HepG2 (cell line): Measurements from ENCODE around the gene INO80C. TPM values are rescaled to one million over a fixed set of nuclear protein-coding genes. Genes with fewer than 3 reads are reported as not detected.

ENCODE experiments used
- AHR ChIP-seq: IDR thresholded peaks from 2 replicates; pipeline ENCODE4 v1.6.1; 2018; ENCODE audit warnings: missing genetic modification reagents, missing compliant biosample characterization
- ARNTL ChIP-seq: sonication (generic); formaldehyde crosslinking; IDR thresholded peaks from 2 replicates; pipeline ENCODE4 v1.4.0; 2020; ENCODE audit warnings: mild to moderate bottlenecking, missing genetic modification reagents
- ATF1 ChIP-seq: IDR thresholded peaks from 2 replicates; pipeline ENCODE4 v1.6.1; 2016; ENCODE audit warnings: mild to moderate bottlenecking, control low read depth
- EZH2 ChIP-seq: conservative IDR thresholded peaks from 2 replicates; pipeline ENCODE4 v1.6.1; 2012; ENCODE audit warnings: mild to moderate bottlenecking, low read depth, low read length, moderate library complexity
- FIP1L1 ChIP-seq: fragments of 200-400 bp; formaldehyde crosslinking; IDR thresholded peaks from 2 replicates; pipeline ENCODE4 v1.6.1; 2018; ENCODE audit warnings: low read depth, mild to moderate bottlenecking, low read length, moderate library complexity, borderline replicate concordance; ENCODE audit not compliant: insufficient read depth
- GATAD2A ChIP-seq: IDR thresholded peaks from 2 replicates; pipeline ENCODE4 v1.6.1; 2016
- GTF2F1 ChIP-seq: fragments of 150-350 bp; IDR thresholded peaks from 2 replicates; pipeline ENCODE4 v1.6.1; 2014; ENCODE audit warnings: low read length
- GZF1 ChIP-seq: sonication (generic); formaldehyde crosslinking; IDR thresholded peaks from 2 replicates; pipeline ENCODE4 v1.5.1; 2020; ENCODE audit warnings: mild to moderate bottlenecking, missing genetic modification reagents
- IRX3 ChIP-seq: sonication (generic); formaldehyde crosslinking; IDR thresholded peaks from 2 replicates; pipeline ENCODE4 v1.8.1; 2023; ENCODE audit warnings: mild to moderate bottlenecking, low read depth, missing genetic modification reagents, borderline replicate concordance
- MATR3 ChIP-seq: sonication (generic); formaldehyde crosslinking; IDR thresholded peaks from 2 replicates; pipeline ENCODE4 v1.4.0; 2020; ENCODE audit warnings: missing genetic modification reagents
- MEIS2 ChIP-seq: sonication (generic); formaldehyde crosslinking; IDR thresholded peaks from 2 replicates; pipeline ENCODE4 v1.9.0; 2021; ENCODE audit warnings: mild to moderate bottlenecking, missing genetic modification reagents
- NCOA2 ChIP-seq: sonication (generic); formaldehyde crosslinking; IDR thresholded peaks from 2 replicates; pipeline ENCODE4 v1.8.0; 2022; ENCODE audit warnings: inconsistent platforms
- PAXIP1 ChIP-seq: sonication (generic); formaldehyde crosslinking; conservative IDR thresholded peaks from 2 replicates; pipeline ENCODE4 v1.4.0; 2020; ENCODE audit warnings: mild to moderate bottlenecking, missing genetic modification reagents, moderate library complexity
- SKI ChIP-seq: fragments of 450-650 bp; IDR thresholded peaks from one replicate; pipeline ENCODE4 v1.6.1; 2018; ENCODE audit warnings: mild to moderate bottlenecking; ENCODE audit not compliant: partially characterized antibody
- SP4 ChIP-seq: sonication (generic); formaldehyde crosslinking; IDR thresholded peaks from 2 replicates; pipeline ENCODE4 v1.8.1; 2023; ENCODE audit warnings: mild to moderate bottlenecking, missing genetic modification reagents
- ZBTB1 ChIP-seq: sonication (generic); formaldehyde crosslinking; IDR thresholded peaks from 2 replicates; pipeline ENCODE4 v1.4.0; 2020; ENCODE audit warnings: missing genetic modification reagents, borderline replicate concordance
- ZFP91 ChIP-seq: sonication (generic); formaldehyde crosslinking; IDR thresholded peaks from 2 replicates; pipeline ENCODE4 v1.9.0; 2022; ENCODE audit warnings: missing genetic modification reagents, mild to moderate bottlenecking, borderline replicate concordance
- ZNF10 ChIP-seq: sonication (generic); formaldehyde crosslinking; IDR thresholded peaks from 2 replicates; pipeline ENCODE4 v1.4.0; 2020; ENCODE audit warnings: mild to moderate bottlenecking, low read depth, missing genetic modification reagents, borderline replicate concordance
- ZNF24 ChIP-seq: fragments of 450-650 bp; IDR thresholded peaks from 2 replicates; pipeline ENCODE4 v1.6.1; 2017; ENCODE audit warnings: antibody characterized with exemption, mild to moderate bottlenecking
- ZNF335 ChIP-seq: sonication (generic); formaldehyde crosslinking; IDR thresholded peaks from 2 replicates; pipeline ENCODE4 v1.4.0; 2020; ENCODE audit warnings: missing genetic modification reagents
- ZNF639 ChIP-seq: conservative IDR thresholded peaks from 2 replicates; pipeline ENCODE4 v1.6.1; 2018; ENCODE audit warnings: missing genetic modification reagents
- ZNF772 ChIP-seq: sonication (generic); formaldehyde crosslinking; IDR thresholded peaks from 2 replicates; pipeline ENCODE4 v1.5.0; 2020; ENCODE audit warnings: mild to moderate bottlenecking, missing genetic modification reagents
- ZSCAN12 ChIP-seq: sonication (generic); formaldehyde crosslinking; IDR thresholded peaks from 2 replicates; pipeline ENCODE4 v1.9.0; 2021; ENCODE audit warnings: mild to moderate bottlenecking, missing genetic modification reagents
- polyA plus RNA-seq, 8 experiments: library from polyadenylated mRNA; depleted of rRNA in 3 of 8; stranded (reverse) in 7 of 8; unstranded in 1 of 8; fragments of >200 nt; fragmentation: Illumina TruSeq in 4 of 8; extraction: Trizol in 4 of 8; gene quantifications; 2 replicates each; pipeline versions ENCODE4 v1.2.1 to v1.2.3, GENCODE V29; 2011 to 2016; ENCODE audit warnings: low read depth in 4 of 8, missing spikeins in 1 of 8, mixed read lengths in 1 of 8; ENCODE audit not compliant: insufficient read depth in 1 of 8
- total RNA-seq, 5 experiments: library from RNA; depleted of rRNA; stranded (reverse); fragments of >200 nt; fragmentation: Illumina TruSeq; extraction: Trizol; gene quantifications; 2 replicates each; pipeline ENCODE4 v1.2.3, GENCODE V29; 2016; ENCODE audit warnings: low read depth in 1 of 5

Gene INO80C
- total and polyA plus RNA-seq, 2 of the 13 experiments (the other 11 are each of a cell fraction or from before 2014, with no cell fraction given) = 8.2 to 15.4 TPM

- no peak for TF ChIP-seq MATR3
- TF ChIP-seq ZNF772 (CRISPR knock-in tag) = peak; percentile 82; the same call in 1 of the 2 replicates
- TF ChIP-seq IRX3 (CRISPR knock-in tag) = peak; percentile 58; the same call in 1 of the 2 replicates
- TF ChIP-seq ZSCAN12 (CRISPR knock-in tag) = no peak
- peak; percentile 52; the same call in 1 of the 2 replicates for TF ChIP-seq ATF1 (CRISPR knock-in tag)
- peak; percentile 75; the same call in 1 of the 2 replicates for TF ChIP-seq ZNF639 (CRISPR knock-in tag)
- peak; percentile 65; the same call in 1 of the 2 replicates for TF ChIP-seq SP4 (CRISPR knock-in tag)
- TF ChIP-seq ZFP91 = peak; percentile 93; the same call in 1 of the 2 replicates
- peak; percentile 74 for TF ChIP-seq GATAD2A (CRISPR knock-in tag)
- no peak for TF ChIP-seq FIP1L1
- 0 out of 2 replicates have a peak, but pooled peaks have one; percentile 55 for TF ChIP-seq GTF2F1
- TF ChIP-seq PAXIP1 (CRISPR knock-in tag) = peak; percentile 63
- no peak for TF ChIP-seq EZH2
- peak; percentile 57 for TF ChIP-seq SKI
- peak; percentile 96; the same call in 1 of the 2 replicates for TF ChIP-seq AHR
- TF ChIP-seq MEIS2 (CRISPR knock-in tag) = peak; percentile 73; the same call in 1 of the 2 replicates
- no peak for TF ChIP-seq GZF1 (CRISPR knock-in tag)
- peak; percentile 90 for TF ChIP-seq ZNF335
- no peak for TF ChIP-seq ARNTL
- no peak for TF ChIP-seq ZBTB1
- TF ChIP-seq ZNF24 = 0 out of 2 replicates have a peak, but pooled peaks have one; percentile 59
- no peak for TF ChIP-seq ZNF10 (CRISPR knock-in tag)
- TF ChIP-seq NCOA2 (CRISPR knock-in tag) = peak; percentile 60; the same call in 1 of the 2 replicates
These were observed at the start of gene INO80C (continued) for GRCh38 chr18:35497370-35498197.
